ENCODE results near the gene LAT. TPM values are rescaled to one million over a fixed set of nuclear protein-coding genes. Genes with fewer than 3 reads are reported as not detected.

LAT gene
- total and polyA plus RNA-seq, 2 experiments from 2014 or later = 2.4 to 2.9 TPM

DNA sequence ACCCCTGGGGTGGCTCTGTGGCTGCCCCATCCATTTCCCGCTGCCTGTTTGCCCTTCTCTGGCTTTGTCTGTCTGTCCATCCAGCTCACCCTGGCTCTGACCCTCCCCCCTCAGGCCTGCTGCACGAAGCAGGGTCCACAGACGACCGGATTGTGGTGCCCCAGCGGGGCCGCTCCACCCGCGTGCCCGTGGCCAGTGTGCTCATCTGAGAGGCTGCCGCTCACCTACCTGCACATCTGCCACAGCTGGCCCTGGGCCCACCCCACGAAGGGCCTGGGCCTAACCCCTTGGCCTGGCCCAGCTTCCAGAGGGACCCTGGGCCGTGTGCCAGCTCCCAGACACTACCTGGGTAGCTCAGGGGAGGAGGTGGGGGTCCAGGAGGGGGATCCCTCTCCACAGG is 761 bp upstream of the LAT start:
- no peaks in the 10 kb centered on the region for H3F3A ChIP-seq (ENCODE audit: insufficient read depth)
- H4K20me1 ChIP-seq (ENCODE audit: insufficient read depth) = no peaks in the 10 kb centered on the region
- WGBS, 2 experiments (ENCODE audit: low coverage in 1 of 2, low lambda C conversion rate in 2 of 2, missing lambda C conversion rate in 2 of 2) = 86 to 87% methylated on average over 10 to 12 of the region's 12 CpGs
- no peak overlapping the region for H3K4me2 ChIP-seq (ENCODE audit: unreplicated experiment)
- H3K4me3 ChIP-seq = no peak overlapping the region
- H2AFZ ChIP-seq = no peak overlapping the region
- H3K9me3 ChIP-seq (ENCODE audit: low read depth) = no peaks in the 10 kb centered on the region
- no peaks in the 10 kb centered on the region for H3K79me2 ChIP-seq (ENCODE audit: insufficient read depth)
- H3K27me3 ChIP-seq (replicated peaks; ENCODE audit: insufficient read depth) = no peaks in the 10 kb centered on the region
- no peak for DNase-seq
- no peak for TF ChIP-seq EZH2phosphoT487 (IDR thresholded peaks at IDR 0.05; ENCODE audit: insufficient read depth, low read depth)
- no peak for TF ChIP-seq EZH2 (IDR thresholded peaks at IDR 0.05; ENCODE audit: insufficient read depth, poor library complexity, severe bottlenecking)
- no peak overlapping the region for H3K27ac ChIP-seq
- in situ Hi-C loops (cut with MboI) = no loop called here
- no peak overlapping the region for H3K9ac ChIP-seq
- H3K36me3 ChIP-seq (ENCODE audit: low read depth) = peaks cover 18% of the 10 kb centered on the region
- H3K4me1 ChIP-seq (ENCODE audit: insufficient read depth) = no peaks in the 10 kb centered on the region
- H3K9me2 ChIP-seq (ENCODE audit: insufficient read depth) = no peaks in the 10 kb centered on the region

DNA sequence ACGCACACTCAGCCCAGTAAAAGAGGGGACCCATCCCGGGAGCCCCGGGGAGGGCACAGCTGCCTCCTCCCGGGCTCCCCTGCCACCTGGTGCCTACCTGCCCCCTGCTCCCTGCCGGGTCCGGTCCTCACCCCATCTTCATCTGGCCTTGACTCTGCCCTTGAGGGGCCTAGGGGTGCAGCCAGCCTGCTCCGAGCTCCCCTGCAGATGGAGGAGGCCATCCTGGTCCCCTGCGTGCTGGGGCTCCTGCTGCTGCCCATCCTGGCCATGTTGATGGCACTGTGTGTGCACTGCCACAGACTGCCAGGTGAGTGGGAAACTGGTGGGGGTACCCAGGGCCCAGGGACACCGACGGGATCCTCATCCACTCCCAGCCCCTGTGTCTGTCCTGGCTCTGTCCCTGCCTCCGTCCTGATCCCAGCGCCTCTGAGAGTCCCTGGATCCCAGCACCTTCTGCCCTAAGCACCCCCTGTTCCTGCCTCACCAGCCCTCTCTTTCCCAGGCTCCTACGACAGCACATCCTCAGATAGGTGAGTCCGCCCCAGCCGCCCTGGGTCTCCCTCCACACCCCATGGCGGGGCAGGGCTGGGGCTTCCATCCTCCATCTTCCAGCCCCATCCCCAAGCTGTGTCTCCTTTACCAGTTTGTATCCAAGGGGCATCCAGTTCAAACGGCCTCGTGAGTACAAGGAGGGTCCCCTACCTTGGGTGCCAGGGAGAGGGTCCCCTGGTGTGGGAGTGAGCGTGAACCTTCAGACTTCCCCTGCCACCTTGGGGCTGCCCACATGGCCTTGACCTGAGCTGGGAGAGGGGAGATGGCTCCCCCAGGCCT is 574 bp downstream of the LAT start:
- Histone ChIP-seq H3K79me2 (ENCODE audit: insufficient read depth) (no peaks in the 10 kb centered on the region), H3K27me3 (replicated peaks; ENCODE audit: insufficient read depth) (no peaks in the 10 kb centered on the region), H3K4me2 (ENCODE audit: unreplicated experiment) (no peak overlapping the region), H3K4me3 (no peak overlapping the region), H3K9me3 (ENCODE audit: low read depth) (no peaks in the 10 kb centered on the region), H3K27ac (no peak overlapping the region), H3F3A (ENCODE audit: insufficient read depth) (no peaks in the 10 kb centered on the region), H4K20me1 (ENCODE audit: insufficient read depth) (no peaks in the 10 kb centered on the region), H3K4me1 (ENCODE audit: insufficient read depth) (no peaks in the 10 kb centered on the region), H3K9ac (no peak overlapping the region), H2AFZ (no peak overlapping the region), H3K9me2 (ENCODE audit: insufficient read depth) (no peaks in the 10 kb centered on the region), H3K36me3 (ENCODE audit: low read depth) (peaks cover 18% of the 10 kb centered on the region)
- TF ChIP-seq EZH2 (IDR thresholded peaks at IDR 0.05; ENCODE audit: insufficient read depth, poor library complexity, severe bottlenecking) (no peak), EZH2phosphoT487 (IDR thresholded peaks at IDR 0.05; ENCODE audit: insufficient read depth, low read depth) (no peak)
- 93 to 98% methylated on average over 17 to 19 of the region's 19 CpGs for WGBS, 2 experiments (ENCODE audit: low coverage in 1 of 2, low lambda C conversion rate in 2 of 2, missing lambda C conversion rate in 2 of 2)
- DNase-seq = no peak
- in situ Hi-C loops (cut with MboI) = no loop called here

GRCh38 chr16:28986046-28986445 is 1.2 kb downstream of the LAT start:
- Histone ChIP-seq H3K9me3 (ENCODE audit: low read depth) (no peaks in the 10 kb centered on the region), H3K4me1 (ENCODE audit: insufficient read depth) (no peaks in the 10 kb centered on the region), H3K4me2 (ENCODE audit: unreplicated experiment) (no peak overlapping the region), H2AFZ (no peak overlapping the region), H3K36me3 (ENCODE audit: low read depth) (peaks cover 18% of the 10 kb centered on the region), H3K79me2 (ENCODE audit: insufficient read depth) (no peaks in the 10 kb centered on the region), H3K9ac (no peak overlapping the region), H4K20me1 (ENCODE audit: insufficient read depth) (no peaks in the 10 kb centered on the region), H3K27me3 (replicated peaks; ENCODE audit: insufficient read depth) (no peaks in the 10 kb centered on the region), H3F3A (ENCODE audit: insufficient read depth) (no peaks in the 10 kb centered on the region), H3K27ac (no peak overlapping the region), H3K4me3 (no peak overlapping the region), H3K9me2 (ENCODE audit: insufficient read depth) (no peaks in the 10 kb centered on the region)
- TF ChIP-seq EZH2phosphoT487 (IDR thresholded peaks at IDR 0.05; ENCODE audit: insufficient read depth, low read depth) = no peak
- TF ChIP-seq EZH2 (IDR thresholded peaks at IDR 0.05; ENCODE audit: insufficient read depth, poor library complexity, severe bottlenecking) = no peak
- no peak for DNase-seq
- in situ Hi-C loops (cut with MboI) = no loop called here
- 96 to 100% methylated on average over 3 to 9 of the region's 9 CpGs for WGBS, 2 experiments (ENCODE audit: low coverage in 1 of 2, low lambda C conversion rate in 2 of 2, missing lambda C conversion rate in 2 of 2)

DNA sequence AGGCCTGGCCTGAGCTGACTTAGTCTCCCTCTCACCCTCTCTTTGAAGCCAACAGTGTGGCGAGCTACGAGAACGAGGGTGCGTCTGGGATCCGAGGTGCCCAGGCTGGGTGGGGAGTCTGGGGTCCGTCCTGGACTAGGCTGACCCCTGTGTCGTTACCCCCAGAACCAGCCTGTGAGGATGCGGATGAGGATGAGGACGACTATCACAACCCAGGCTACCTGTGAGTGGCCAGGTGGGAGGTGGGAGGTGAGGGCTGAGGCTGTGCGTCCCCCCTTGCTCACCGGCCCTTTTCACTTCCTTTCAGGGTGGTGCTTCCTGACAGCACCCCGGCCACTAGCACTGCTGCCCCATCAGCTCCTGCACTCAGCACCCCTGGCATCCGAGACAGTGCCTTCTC is 1.6 kb downstream of the LAT start:
- peaks cover 18% of the 10 kb centered on the region for H3K36me3 ChIP-seq (ENCODE audit: low read depth)
- H4K20me1 ChIP-seq (ENCODE audit: insufficient read depth) = no peaks in the 10 kb centered on the region
- no peaks in the 10 kb centered on the region for H3K9me3 ChIP-seq (ENCODE audit: low read depth)
- TF ChIP-seq EZH2 (IDR thresholded peaks at IDR 0.05; ENCODE audit: insufficient read depth, poor library complexity, severe bottlenecking) (no peak), EZH2phosphoT487 (IDR thresholded peaks at IDR 0.05; ENCODE audit: insufficient read depth, low read depth) (no peak)
- H3K4me3 ChIP-seq = no peak overlapping the region
- H2AFZ ChIP-seq = no peak overlapping the region
- no peaks in the 10 kb centered on the region for H3K9me2 ChIP-seq (ENCODE audit: insufficient read depth)
- no peak overlapping the region for H3K27ac ChIP-seq
- in situ Hi-C loops (cut with MboI) = no loop called here
- DNase-seq = no peak
- no peaks in the 10 kb centered on the region for H3K27me3 ChIP-seq (replicated peaks; ENCODE audit: insufficient read depth)
- no peak overlapping the region for H3K9ac ChIP-seq
- H3K4me1 ChIP-seq (ENCODE audit: insufficient read depth) = no peaks in the 10 kb centered on the region
- no peaks in the 10 kb centered on the region for H3F3A ChIP-seq (ENCODE audit: insufficient read depth)
- no peak overlapping the region for H3K4me2 ChIP-seq (ENCODE audit: unreplicated experiment)
- 88 to 94% methylated on average over 12 to 13 of the region's 13 CpGs for WGBS, 2 experiments (ENCODE audit: low coverage in 1 of 2, low lambda C conversion rate in 2 of 2, missing lambda C conversion rate in 2 of 2)
- H3K79me2 ChIP-seq (ENCODE audit: insufficient read depth) = no peaks in the 10 kb centered on the region
